Measurements from ENCODE around the gene ITPKB.

DNA sequence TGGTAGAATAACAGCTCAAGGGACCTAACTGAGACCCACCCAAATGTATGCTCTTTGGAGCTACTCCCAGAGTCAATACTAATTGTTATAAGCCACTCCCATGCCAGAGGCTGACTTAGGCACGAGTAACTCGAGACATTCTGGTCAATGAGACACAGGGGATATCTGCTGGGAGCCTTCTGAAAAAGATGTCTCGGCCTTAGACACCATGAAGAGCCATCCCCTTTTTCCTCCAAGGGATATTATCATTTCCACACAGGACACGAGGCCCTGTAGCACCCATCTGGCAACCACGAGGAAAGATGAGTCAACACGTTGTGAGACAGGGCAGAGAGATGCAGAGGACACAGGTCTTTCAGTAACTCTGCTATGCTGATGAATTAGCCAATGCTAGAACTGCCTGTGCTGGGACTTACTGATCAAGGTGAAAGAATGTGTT is 30.7 kb downstream of the ITPKB start:
- no peak for TF ChIP-seq EZH2 (IDR thresholded peaks at IDR 0.05; ENCODE audit: borderline replicate concordance, low read depth, low read length, severe bottlenecking)
- TF ChIP-seq, protein P1, sequence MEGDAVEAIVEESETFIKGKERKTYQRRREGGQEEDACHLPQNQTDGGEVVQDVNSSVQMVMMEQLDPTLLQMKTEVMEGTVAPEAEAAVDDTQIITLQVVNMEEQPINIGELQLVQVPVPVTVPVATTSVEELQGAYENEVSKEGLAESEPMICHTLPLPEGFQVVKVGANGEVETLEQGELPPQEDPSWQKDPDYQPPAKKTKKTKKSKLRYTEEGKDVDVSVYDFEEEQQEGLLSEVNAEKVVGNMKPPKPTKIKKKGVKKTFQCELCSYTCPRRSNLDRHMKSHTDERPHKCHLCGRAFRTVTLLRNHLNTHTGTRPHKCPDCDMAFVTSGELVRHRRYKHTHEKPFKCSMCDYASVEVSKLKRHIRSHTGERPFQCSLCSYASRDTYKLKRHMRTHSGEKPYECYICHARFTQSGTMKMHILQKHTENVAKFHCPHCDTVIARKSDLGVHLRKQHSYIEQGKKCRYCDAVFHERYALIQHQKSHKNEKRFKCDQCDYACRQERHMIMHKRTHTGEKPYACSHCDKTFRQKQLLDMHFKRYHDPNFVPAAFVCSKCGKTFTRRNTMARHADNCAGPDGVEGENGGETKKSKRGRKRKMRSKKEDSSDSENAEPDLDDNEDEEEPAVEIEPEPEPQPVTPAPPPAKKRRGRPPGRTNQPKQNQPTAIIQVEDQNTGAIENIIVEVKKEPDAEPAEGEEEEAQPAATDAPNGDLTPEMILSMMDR (IDR thresholded peaks at IDR 0.05; ENCODE audit: borderline replicate concordance, extremely low read depth, low read length, poor library complexity, severe bottlenecking): no peak

All from DND-41 (cell line).